Lung (tissue), 12 donors: ENCODE results near the gene RGS7. TPM values are rescaled to one million over a fixed set of nuclear protein-coding genes. Genes with fewer than 3 reads are reported as not detected.
"Not testable (repeated sequence)": the region's sequence is repeated elsewhere in the genome, so short reads cannot be mapped to it uniquely, and the experiment has no call there.

ENCODE experiments used
- ATAC-seq: fragments of 200-7000 bp; cut with Tn5 transposase; one replicate; pipeline ENCODE4 v1.9.1; 2020; ENCODE audit warnings: moderate number of reproducible peaks; ENCODE audit not compliant: insufficient read depth, low FRiP score
- DNase-seq, 3 donors: peaks; one replicate each; pipeline ENCODE4 v3.0.0-alpha.2; 2013 to 2017
- H3K27ac ChIP-seq, 2 donors: one replicate each; pipeline ENCODE4 v1.5.1; 2013; ENCODE audit warnings: mild to moderate bottlenecking in 2 of 2, moderate library complexity in 2 of 2, control low read depth in 1 of 2, inconsistent platforms in 1 of 2, low read depth in 1 of 2, low read length in 1 of 2
- H3K27me3 ChIP-seq, 3 donors: one replicate each; pipeline ENCODE4 v1.5.1; 2013; ENCODE audit warnings: low read length in 2 of 3; ENCODE audit not compliant: control insufficient read depth in 3 of 3, insufficient read depth in 3 of 3
- H3K36me3 ChIP-seq, 4 donors: one replicate each; pipeline ENCODE4 v1.5.1; 2013; ENCODE audit warnings: low read length in 4 of 4, mild to moderate bottlenecking in 1 of 4, moderate library complexity in 1 of 4; ENCODE audit not compliant: control insufficient read depth in 4 of 4, insufficient read depth in 4 of 4
- H3K4me1 ChIP-seq, 5 donors: one replicate each; pipeline ENCODE4 v1.5.1; 2013; ENCODE audit warnings: low read length in 5 of 5, mild to moderate bottlenecking in 2 of 5, moderate library complexity in 1 of 5; ENCODE audit not compliant: control insufficient read depth in 5 of 5, insufficient read depth in 5 of 5
- H3K4me3 ChIP-seq: one replicate; pipeline ENCODE4 v1.5.1; 2013; ENCODE audit warnings: mild to moderate bottlenecking, control low read depth, moderate library complexity
- H3K9ac ChIP-seq, 2 donors: one replicate each; pipeline ENCODE4 v1.5.1; 2013; ENCODE audit warnings: low read length in 2 of 2, control low read depth in 1 of 2; ENCODE audit not compliant: insufficient read depth in 1 of 2
- H3K9me3 ChIP-seq, 4 donors: one replicate each; pipeline ENCODE4 v1.5.1; 2013; ENCODE audit warnings: low read length in 3 of 4, mild to moderate bottlenecking in 1 of 4, moderate library complexity in 1 of 4; ENCODE audit not compliant: control insufficient read depth in 4 of 4, insufficient read depth in 3 of 4
- CTCF ChIP-seq: IDR thresholded peaks from 2 replicates; pipeline ENCODE4 v1.5.1; 2012; ENCODE audit warnings: mild to moderate bottlenecking; ENCODE audit errors: control extremely low read depth, extremely low read depth
- WGBS, 2 donors: extraction: QIAGEN DNeasy Blood & Tissue Kit; methylation state at CpG; one replicate each; pipeline ENCODE4 v1.1.7; 2013; 5-methylcytosine and 5-hydroxymethylcytosine counted together
- polyA plus RNA-seq, 2 donors: library from polyadenylated mRNA; stranded (reverse); fragments of 200-250 nt; gene quantifications; one replicate each; pipeline ENCODE4 v1.2.1, GENCODE V29; 2013
- total RNA-seq, 2 donors: library from RNA; depleted of rRNA in 1 of 2; stranded (reverse); fragments of >200 nt in 1 of 2; gene quantifications; one replicate each; pipeline ENCODE4 v1.2.1, GENCODE V29; 2014 to 2021
- donor health status: control.
- donor health status: control.
- donor health status: Bipolar disorder and iron deficiency.
- donor health status: healthy.
- donor health status: DM: yes; HTN: yes; CAD: no.

The RGS7 gene
- total and polyA plus RNA-seq, 4 donors, result 0.06 to 0.25 (median 0.08) TPM; not detected in 1

DNA sequence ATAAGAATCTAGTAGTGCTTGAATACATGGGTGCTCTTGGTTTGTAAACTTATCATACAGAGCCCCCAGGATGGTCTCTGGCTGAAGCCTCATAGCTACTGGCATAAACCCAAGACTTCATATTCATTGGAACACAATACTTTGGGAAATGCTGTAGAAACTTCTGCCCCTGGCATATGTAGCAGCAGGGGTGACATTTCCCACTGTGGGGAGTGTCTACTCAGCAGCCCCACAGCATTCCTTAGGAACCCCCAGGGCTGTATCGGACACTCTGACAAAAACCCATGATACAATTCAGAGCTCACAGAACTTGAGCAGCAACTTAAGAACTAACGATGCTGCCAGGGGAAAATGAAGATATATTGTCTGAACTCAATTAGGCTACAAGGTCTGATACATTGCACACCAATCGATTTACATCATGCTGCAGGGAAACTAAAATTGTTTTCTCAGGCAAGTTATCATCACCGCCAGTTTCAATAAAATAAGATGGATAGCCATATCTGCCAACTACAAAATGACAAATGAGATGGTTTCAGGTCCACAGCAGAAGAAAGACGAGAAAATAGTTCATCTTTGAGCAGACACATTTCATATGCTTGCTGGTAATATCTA, 564.0 kb downstream of the RGS7 start:
- H3K27ac ChIP-seq, result no peak overlapping the region
- no peak for ATAC-seq
- no peaks in the 10 kb centered on the region for H3K9me3 ChIP-seq
- no peak overlapping the region for H3K4me3 ChIP-seq
- H3K36me3 ChIP-seq, result no peaks in the 10 kb centered on the region
- TF ChIP-seq CTCF, result no peak
- DNase-seq, result no peak
- no peak overlapping the region for H3K9ac ChIP-seq
- H3K4me1 ChIP-seq, result no peaks in the 10 kb centered on the region
- H3K27me3 ChIP-seq, result peaks cover 0 to 7% (median 0%) of the 10 kb centered on the region in 3 donors
- WGBS, 2 donors, result 87 to 89% methylated on average over 5 of the region's 5 CpGs

GRCh38 chr1:240790856-240791255, 566.1 kb downstream of the RGS7 start:
- ATAC-seq (no peak), DNase-seq (no peak)
- Histone ChIP-seq H3K27ac (no peak overlapping the region), H3K27me3 (peaks cover 0 to 9% (median 0%) of the 10 kb centered on the region in 3 donors), H3K9ac (no peak overlapping the region), H3K36me3 (no peaks in the 10 kb centered on the region), H3K4me3 (no peak overlapping the region), H3K4me1 (no peaks in the 10 kb centered on the region), H3K9me3 (no peaks in the 10 kb centered on the region)
- no peak for TF ChIP-seq CTCF

GRCh38 chr1:240786880-240787279, 570.1 kb downstream of the RGS7 start:
- H3K4me1 ChIP-seq, result no peaks in the 10 kb centered on the region
- no peaks in the 10 kb centered on the region for H3K9me3 ChIP-seq
- no peak for ATAC-seq
- H3K9ac ChIP-seq, result no peak overlapping the region
- TF ChIP-seq CTCF, result no peak
- H3K27ac ChIP-seq, result no peak overlapping the region
- no peaks in the 10 kb centered on the region for H3K36me3 ChIP-seq
- H3K4me3 ChIP-seq, result no peak overlapping the region
- 69 to 85% methylated on average over 1 of the region's 1 CpG for WGBS, 2 donors
- peaks cover 0 to 23% (median 0%) of the 10 kb centered on the region in 3 donors for H3K27me3 ChIP-seq
- no peak for DNase-seq

DNA sequence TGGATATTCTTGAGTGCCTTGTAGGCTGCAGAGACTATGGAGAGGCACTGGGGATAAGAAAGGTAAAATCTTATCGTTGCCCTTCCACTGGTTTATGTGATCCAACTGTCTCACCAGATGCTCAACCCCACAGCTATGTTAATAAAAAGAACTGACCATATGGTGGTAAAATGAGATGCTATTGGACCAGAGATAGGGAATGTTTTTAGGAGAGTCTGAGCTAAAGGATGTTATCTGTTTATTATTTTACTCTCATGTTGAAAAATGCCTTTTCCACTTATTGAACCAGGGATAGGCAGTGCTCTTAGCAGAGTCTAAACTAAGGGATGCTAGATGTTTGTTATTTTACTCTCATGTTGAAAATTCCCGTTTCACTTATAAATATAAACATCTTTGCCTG, 572.2 kb downstream of the RGS7 start:
- DNase-seq (no peak), ATAC-seq (no peak)
- Histone ChIP-seq H3K36me3 (no peaks in the 10 kb centered on the region), H3K4me1 (no peaks in the 10 kb centered on the region), H3K9me3 (no peaks in the 10 kb centered on the region), H3K27ac (no peak overlapping the region), H3K27me3 (peaks cover 0 to 24% (median 0%) of the 10 kb centered on the region in 3 donors), H3K4me3 (no peak overlapping the region), H3K9ac (no peak overlapping the region)
- 71 to 79% methylated on average over 2 of the region's 2 CpGs for WGBS, 2 donors
- no peak for TF ChIP-seq CTCF

DNA sequence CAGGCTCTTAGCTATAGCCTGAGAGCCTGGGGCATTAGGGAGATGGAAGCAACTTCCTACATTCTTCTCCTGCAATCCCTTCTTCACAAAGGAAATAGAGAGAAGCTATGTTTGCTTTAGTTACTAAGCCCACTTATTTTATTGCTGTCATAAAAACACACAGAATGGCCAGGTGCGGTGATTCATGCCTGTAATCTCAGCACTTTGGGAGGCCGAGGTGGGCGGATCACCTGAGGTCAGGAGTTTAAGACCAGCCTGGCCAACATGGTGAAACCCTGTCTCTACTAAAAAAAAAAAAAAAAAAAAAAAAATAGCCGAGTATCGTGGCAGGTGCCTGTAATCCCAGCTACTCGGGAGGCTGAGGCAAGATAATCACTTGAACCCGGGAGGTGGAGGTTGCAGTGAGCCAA, 573.3 kb downstream of the RGS7 start:
- WGBS, 2 donors, result 81 to 85% methylated on average over 7 of the region's 7 CpGs
- not testable (repeated sequence) for H3K9me3 ChIP-seq, H3K27ac ChIP-seq, H3K36me3 ChIP-seq, H3K4me3 ChIP-seq, ATAC-seq, H3K9ac ChIP-seq, H3K4me1 ChIP-seq, DNase-seq
- peaks cover 0 to 24% (median 0%) of the 10 kb centered on the region in 3 donors for H3K27me3 ChIP-seq
